ENCODE data around the gene SMURF2. TPM values are rescaled to one million over a fixed set of nuclear protein-coding genes. Genes with fewer than 3 reads are reported as not detected.

SMURF2 gene
- total RNA-seq, 1 donor from 2014 or later: 33.3 TPM

- H3K4me1 Mint-ChIP-seq (ENCODE audit: low read depth, unreplicated experiment): no peaks in the 10 kb centered on the region
- peaks cover 2% of the 10 kb centered on the region for H3K27me3 Mint-ChIP-seq (ENCODE audit: unreplicated experiment)
- no peak overlapping the region for H3K27ac Mint-ChIP-seq (ENCODE audit: unreplicated experiment)
- DNase-seq: no peak
- H3K9me3 Mint-ChIP-seq (ENCODE audit: unreplicated experiment): no peaks in the 10 kb centered on the region
- H3K36me3 Mint-ChIP-seq (ENCODE audit: unreplicated experiment): no peaks in the 10 kb centered on the region
- no peak overlapping the region for H3K4me3 Mint-ChIP-seq (ENCODE audit: unreplicated experiment)
- no peak for TF ChIP-seq CTCF (IDR thresholded peaks at IDR 0.05; ENCODE audit: partially characterized antibody, unreplicated experiment)
Observed at GRCh38 chr17:64572682-64573154, 89.4 kb downstream of the SMURF2 start.

DNA sequence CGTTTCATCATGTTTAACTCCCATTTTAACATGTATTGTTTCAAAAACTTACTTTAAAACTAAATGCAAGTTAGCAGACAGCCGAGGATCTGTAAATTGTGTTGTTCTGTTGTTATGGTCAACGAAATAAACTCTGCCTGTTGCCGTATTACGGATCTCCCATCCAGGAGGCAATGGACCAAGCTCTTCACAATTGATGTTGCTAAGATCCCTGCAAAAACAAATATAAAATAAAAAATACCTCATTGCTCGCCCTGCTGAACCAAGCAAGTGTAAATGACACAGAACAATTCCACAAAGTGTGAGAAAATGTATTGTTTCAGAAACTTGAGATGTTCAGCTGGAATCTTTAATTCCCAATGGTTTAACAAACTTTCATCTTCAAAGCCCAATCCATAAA, 90.4 kb downstream of the SMURF2 start:
- H3K27ac Mint-ChIP-seq (ENCODE audit: unreplicated experiment): no peak overlapping the region
- H3K4me1 Mint-ChIP-seq (ENCODE audit: low read depth, unreplicated experiment): no peaks in the 10 kb centered on the region
- no peaks in the 10 kb centered on the region for H3K36me3 Mint-ChIP-seq (ENCODE audit: unreplicated experiment)
- H3K9me3 Mint-ChIP-seq (ENCODE audit: unreplicated experiment): no peaks in the 10 kb centered on the region
- DNase-seq: no peak
- TF ChIP-seq CTCF (IDR thresholded peaks at IDR 0.05; ENCODE audit: partially characterized antibody, unreplicated experiment): no peak
- H3K4me3 Mint-ChIP-seq (ENCODE audit: unreplicated experiment): no peak overlapping the region
- no peaks in the 10 kb centered on the region for H3K27me3 Mint-ChIP-seq (ENCODE audit: unreplicated experiment)

DNA sequence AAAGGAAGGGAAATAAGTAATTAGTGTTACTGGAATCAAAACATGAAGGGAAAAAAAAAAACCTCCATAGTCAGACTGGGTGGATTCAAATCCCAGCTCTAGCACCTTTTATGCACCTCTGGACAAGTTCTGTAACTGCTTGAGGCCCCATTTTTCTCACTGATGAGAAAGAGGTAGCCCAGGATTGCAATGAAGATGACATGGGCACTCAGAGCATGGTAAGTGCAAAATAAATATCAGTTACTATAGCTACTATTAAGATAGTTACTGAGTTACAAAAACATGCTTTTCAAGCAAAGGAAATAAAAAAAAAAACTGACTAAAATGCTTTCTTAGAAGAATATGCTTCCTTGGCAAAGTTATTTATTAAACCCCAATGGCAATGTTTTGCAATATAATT, 96.5 kb downstream of the SMURF2 start:
- H3K27me3 Mint-ChIP-seq (ENCODE audit: unreplicated experiment): no peaks in the 10 kb centered on the region
- H3K4me1 Mint-ChIP-seq (ENCODE audit: low read depth, unreplicated experiment): no peaks in the 10 kb centered on the region
- H3K36me3 Mint-ChIP-seq (ENCODE audit: unreplicated experiment): no peaks in the 10 kb centered on the region
- H3K4me3 Mint-ChIP-seq (ENCODE audit: unreplicated experiment): no peak overlapping the region
- no peak for TF ChIP-seq CTCF (IDR thresholded peaks at IDR 0.05; ENCODE audit: partially characterized antibody, unreplicated experiment)
- no peak for DNase-seq
- no peak overlapping the region for H3K27ac Mint-ChIP-seq (ENCODE audit: unreplicated experiment)
- H3K9me3 Mint-ChIP-seq (ENCODE audit: unreplicated experiment): no peaks in the 10 kb centered on the region

- H3K9me3 Mint-ChIP-seq (ENCODE audit: unreplicated experiment): no peaks in the 10 kb centered on the region
- no peak for TF ChIP-seq CTCF (IDR thresholded peaks at IDR 0.05; ENCODE audit: partially characterized antibody, unreplicated experiment)
- no peaks in the 10 kb centered on the region for H3K4me1 Mint-ChIP-seq (ENCODE audit: low read depth, unreplicated experiment)
- DNase-seq: no peak
- H3K36me3 Mint-ChIP-seq (ENCODE audit: unreplicated experiment): no peaks in the 10 kb centered on the region
- no peak overlapping the region for H3K4me3 Mint-ChIP-seq (ENCODE audit: unreplicated experiment)
- H3K27ac Mint-ChIP-seq (ENCODE audit: unreplicated experiment): no peak overlapping the region
- H3K27me3 Mint-ChIP-seq (ENCODE audit: unreplicated experiment): no peaks in the 10 kb centered on the region
Observed at GRCh38 chr17:64564098-64564497, 98.0 kb downstream of the SMURF2 start.

DNA sequence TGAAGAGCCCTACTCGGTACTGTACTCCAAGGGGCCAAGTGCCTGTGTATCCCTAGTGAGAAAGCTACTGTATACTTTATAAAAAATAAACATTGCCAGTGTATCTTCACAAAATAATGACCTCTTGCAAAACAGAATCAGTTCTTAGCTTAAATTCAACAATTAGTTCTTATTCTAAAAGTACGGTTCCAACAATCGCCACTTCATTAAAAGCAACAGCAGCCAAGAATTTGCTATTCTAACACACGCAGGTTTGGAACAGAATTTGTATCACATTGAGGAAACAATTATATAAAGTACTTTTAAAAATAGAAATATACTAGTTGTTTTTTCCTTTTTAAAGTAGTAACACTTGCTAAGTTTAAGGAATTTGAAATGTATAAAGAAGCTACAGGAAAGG, 106.8 kb downstream of the SMURF2 start:
- no peaks in the 10 kb centered on the region for H3K4me1 Mint-ChIP-seq (ENCODE audit: low read depth, unreplicated experiment)
- no peaks in the 10 kb centered on the region for H3K27me3 Mint-ChIP-seq (ENCODE audit: unreplicated experiment)
- no peak overlapping the region for H3K4me3 Mint-ChIP-seq (ENCODE audit: unreplicated experiment)
- no peaks in the 10 kb centered on the region for H3K36me3 Mint-ChIP-seq (ENCODE audit: unreplicated experiment)
- TF ChIP-seq CTCF (IDR thresholded peaks at IDR 0.05; ENCODE audit: partially characterized antibody, unreplicated experiment): no peak
- no peak for DNase-seq
- H3K27ac Mint-ChIP-seq (ENCODE audit: unreplicated experiment): no peak overlapping the region
- no peaks in the 10 kb centered on the region for H3K9me3 Mint-ChIP-seq (ENCODE audit: unreplicated experiment)
